IPS-18a (cell line): ENCODE results near the gene GALNT18.

ENCODE experiments used
- H3K27ac ChIP-seq: one replicate; pipeline ENCODE4 v1.5.1; 2013; ENCODE audit warnings: low read length
- H3K27me3 ChIP-seq: one replicate; pipeline ENCODE4 v1.6.1; 2013; ENCODE audit warnings: mild to moderate bottlenecking, low read length; ENCODE audit not compliant: control insufficient read depth, insufficient read depth
- H3K36me3 ChIP-seq: one replicate; pipeline ENCODE4 v1.6.1; 2013; ENCODE audit warnings: low read depth, low read length; ENCODE audit not compliant: control insufficient read depth
- H3K4me1 ChIP-seq: one replicate; pipeline ENCODE4 v1.6.1; 2013; ENCODE audit warnings: low read depth, low read length; ENCODE audit not compliant: control insufficient read depth
- H3K4me3 ChIP-seq: one replicate; pipeline ENCODE4 v1.5.1; 2013; ENCODE audit warnings: low read length
- H3K9ac ChIP-seq: one replicate; pipeline ENCODE4 v1.6.1; 2013; ENCODE audit warnings: mild to moderate bottlenecking, low read length, moderate library complexity
- H3K9me3 ChIP-seq: one replicate; pipeline ENCODE4 v1.6.1; 2013; ENCODE audit warnings: low read depth, low read length; ENCODE audit not compliant: control insufficient read depth

Gene GALNT18

GRCh38 chr11:11622772-11623171 is 967 bp upstream of the GALNT18 start:
- peaks cover 5% of the 10 kb centered on the region for H3K4me1 ChIP-seq
- H3K9me3 ChIP-seq, result no peaks in the 10 kb centered on the region
- H3K27ac ChIP-seq, result no peak overlapping the region
- no peak overlapping the region for H3K4me3 ChIP-seq
- H3K36me3 ChIP-seq, result no peaks in the 10 kb centered on the region
- H3K27me3 ChIP-seq, result peaks cover 56% of the 10 kb centered on the region
- H3K9ac ChIP-seq, result no peak overlapping the region

GRCh38 chr11:11622340-11622706 is 518 bp upstream of the GALNT18 start:
- H3K4me1 ChIP-seq, result peaks cover 5% of the 10 kb centered on the region
- H3K27me3 ChIP-seq, result peaks cover 51% of the 10 kb centered on the region
- no peaks in the 10 kb centered on the region for H3K36me3 ChIP-seq
- peak overlapping the region; percentile 50 for H3K4me3 ChIP-seq
- no peaks in the 10 kb centered on the region for H3K9me3 ChIP-seq
- no peak overlapping the region for H3K9ac ChIP-seq
- no peak overlapping the region for H3K27ac ChIP-seq

- Histone ChIP-seq H3K9me3 (no peaks in the 10 kb centered on the region), H3K36me3 (no peaks in the 10 kb centered on the region), H3K4me3 (peak overlapping the region; percentile 81), H3K4me1 (peaks cover 5% of the 10 kb centered on the region), H3K9ac (peak overlapping the region; percentile 41), H3K27ac (no peak overlapping the region), H3K27me3 (peaks cover 49% of the 10 kb centered on the region)
Observed at GRCh38 chr11:11620921-11621572, 758 bp downstream of the GALNT18 start.

GRCh38 chr11:11620173-11620920 is 1.5 kb downstream of the GALNT18 start:
- H3K27ac ChIP-seq, result no peak overlapping the region
- H3K36me3 ChIP-seq, result no peaks in the 10 kb centered on the region
- H3K4me3 ChIP-seq, result peak overlapping the region; percentile 81
- H3K4me1 ChIP-seq, result peaks cover 5% of the 10 kb centered on the region
- no peak overlapping the region for H3K9ac ChIP-seq
- peaks cover 45% of the 10 kb centered on the region for H3K27me3 ChIP-seq
- no peaks in the 10 kb centered on the region for H3K9me3 ChIP-seq

DNA sequence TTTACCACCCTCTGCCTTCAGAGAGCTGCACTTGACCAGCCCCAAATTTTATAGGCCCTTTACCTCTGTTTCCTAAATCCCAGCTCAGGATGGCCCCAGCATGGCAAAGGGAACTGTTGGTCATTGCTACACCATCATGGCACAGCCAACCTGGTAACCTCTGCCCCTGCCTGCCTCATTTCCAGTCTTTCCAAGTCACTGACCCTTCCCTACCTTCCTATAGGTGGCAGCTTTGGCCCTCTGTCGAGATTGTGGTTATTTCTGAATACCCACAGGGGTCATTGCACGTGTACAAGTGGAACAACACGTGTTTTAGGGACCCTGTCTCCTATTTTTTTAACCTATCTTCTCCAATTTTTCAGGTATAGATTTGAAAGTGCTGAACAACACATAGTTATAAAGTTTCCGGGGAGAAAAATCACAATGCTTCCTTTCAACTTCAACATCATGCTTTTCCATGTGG is 2.8 kb downstream of the GALNT18 start:
- Histone ChIP-seq H3K4me1 (no peaks in the 10 kb centered on the region), H3K4me3 (no peak overlapping the region), H3K27ac (no peak overlapping the region), H3K27me3 (peaks cover 45% of the 10 kb centered on the region), H3K9me3 (no peaks in the 10 kb centered on the region), H3K9ac (no peak overlapping the region), H3K36me3 (no peaks in the 10 kb centered on the region)

DNA sequence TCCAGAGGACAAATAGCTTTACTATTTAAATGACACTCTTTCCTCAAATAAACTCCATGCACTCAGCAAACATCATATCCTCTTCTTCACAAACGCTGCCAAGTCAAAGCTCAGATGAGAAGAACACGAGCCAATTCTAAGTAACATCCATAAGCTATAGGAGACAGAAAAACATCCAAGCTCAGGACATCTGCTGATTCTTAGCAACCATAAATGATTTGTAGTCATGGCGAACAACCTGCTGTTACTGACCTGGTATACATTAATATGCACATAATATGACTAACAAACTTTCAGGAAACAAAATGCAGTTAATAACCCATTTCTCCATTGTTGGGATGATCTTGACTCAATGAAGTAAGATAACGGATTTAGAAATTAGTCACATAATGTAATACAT is 6.7 kb downstream of the GALNT18 start:
- Histone ChIP-seq H3K27ac (no peak overlapping the region), H3K9ac (no peak overlapping the region), H3K27me3 (peaks cover 15% of the 10 kb centered on the region), H3K9me3 (no peaks in the 10 kb centered on the region), H3K4me1 (no peaks in the 10 kb centered on the region), H3K4me3 (no peak overlapping the region), H3K36me3 (no peaks in the 10 kb centered on the region)

DNA sequence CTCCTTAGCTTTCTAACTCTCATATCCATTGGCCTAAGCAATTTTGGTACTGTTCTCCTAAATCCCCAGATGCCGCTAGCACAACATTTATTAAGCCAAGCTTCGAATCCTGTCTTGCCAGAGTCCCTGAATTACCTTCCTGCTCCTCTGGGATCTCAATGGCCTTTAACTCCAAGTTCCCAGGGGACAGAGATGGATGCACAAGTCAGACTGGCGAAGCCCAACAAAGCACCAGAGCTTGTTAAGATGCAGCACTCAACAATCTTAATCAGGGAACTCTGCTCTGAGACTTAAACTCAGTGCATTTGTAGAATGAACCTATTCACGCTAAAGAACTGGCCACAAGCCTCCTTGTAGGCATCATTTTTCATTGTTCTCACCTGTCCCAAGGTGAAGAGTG is 9.4 kb downstream of the GALNT18 start:
- H3K27ac ChIP-seq, result no peak overlapping the region
- H3K27me3 ChIP-seq, result no peaks in the 10 kb centered on the region
- no peak overlapping the region for H3K9ac ChIP-seq
- no peaks in the 10 kb centered on the region for H3K36me3 ChIP-seq
- no peak overlapping the region for H3K4me3 ChIP-seq
- H3K4me1 ChIP-seq, result peaks cover 5% of the 10 kb centered on the region
- H3K9me3 ChIP-seq, result no peaks in the 10 kb centered on the region

DNA sequence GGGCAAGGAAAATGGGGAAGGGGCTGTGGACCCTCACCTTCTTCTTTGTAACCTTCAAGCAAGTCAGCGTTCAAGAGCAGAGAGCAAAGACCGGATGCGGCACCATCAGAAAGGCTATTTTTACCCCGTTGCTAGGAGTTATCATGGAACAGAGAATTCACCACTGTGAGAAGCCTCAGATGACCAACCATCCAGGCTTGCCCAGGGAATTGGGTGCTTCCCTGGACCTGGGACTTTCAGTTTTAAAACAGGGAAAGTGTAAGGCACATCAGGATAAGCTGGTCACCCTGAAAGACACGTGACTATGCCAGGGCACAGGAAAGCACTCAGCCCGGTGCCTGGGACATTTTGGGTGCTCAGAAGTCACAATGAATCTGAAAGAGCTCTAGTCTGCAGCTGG is 10.4 kb downstream of the GALNT18 start:
- no peaks in the 10 kb centered on the region for H3K36me3 ChIP-seq
- no peak overlapping the region for H3K9ac ChIP-seq
- peaks cover 5% of the 10 kb centered on the region for H3K4me1 ChIP-seq
- H3K27me3 ChIP-seq, result no peaks in the 10 kb centered on the region
- no peak overlapping the region for H3K4me3 ChIP-seq
- H3K9me3 ChIP-seq, result no peaks in the 10 kb centered on the region
- H3K27ac ChIP-seq, result no peak overlapping the region

- peaks cover 5% of the 10 kb centered on the region for H3K4me1 ChIP-seq
- H3K36me3 ChIP-seq, result no peaks in the 10 kb centered on the region
- no peak overlapping the region for H3K9ac ChIP-seq
- H3K27ac ChIP-seq, result no peak overlapping the region
- H3K9me3 ChIP-seq, result no peaks in the 10 kb centered on the region
- H3K4me3 ChIP-seq, result no peak overlapping the region
- H3K27me3 ChIP-seq, result no peaks in the 10 kb centered on the region
Observed at GRCh38 chr11:11608783-11609232, 13.0 kb downstream of the GALNT18 start.

GRCh38 chr11:11607772-11608171 is 14.0 kb downstream of the GALNT18 start:
- no peak overlapping the region for H3K4me3 ChIP-seq
- H3K27ac ChIP-seq, result no peak overlapping the region
- no peaks in the 10 kb centered on the region for H3K9me3 ChIP-seq
- no peaks in the 10 kb centered on the region for H3K36me3 ChIP-seq
- no peak overlapping the region for H3K9ac ChIP-seq
- peaks cover 5% of the 10 kb centered on the region for H3K4me1 ChIP-seq
- H3K27me3 ChIP-seq, result no peaks in the 10 kb centered on the region

GRCh38 chr11:11605821-11606450 is 15.9 kb downstream of the GALNT18 start:
- Histone ChIP-seq H3K9me3 (no peaks in the 10 kb centered on the region), H3K36me3 (no peaks in the 10 kb centered on the region), H3K9ac (no peak overlapping the region), H3K4me3 (no peak overlapping the region), H3K4me1 (peaks cover 5% of the 10 kb centered on the region), H3K27ac (no peak overlapping the region), H3K27me3 (no peaks in the 10 kb centered on the region)
